ENCODE data around the gene SCNN1G. TPM values are rescaled to one million over a fixed set of nuclear protein-coding genes. Genes with fewer than 3 reads are reported as not detected.

Gene SCNN1G
- total RNA-seq, 1 donor from 2014 or later, result 2.2 TPM

DNA sequence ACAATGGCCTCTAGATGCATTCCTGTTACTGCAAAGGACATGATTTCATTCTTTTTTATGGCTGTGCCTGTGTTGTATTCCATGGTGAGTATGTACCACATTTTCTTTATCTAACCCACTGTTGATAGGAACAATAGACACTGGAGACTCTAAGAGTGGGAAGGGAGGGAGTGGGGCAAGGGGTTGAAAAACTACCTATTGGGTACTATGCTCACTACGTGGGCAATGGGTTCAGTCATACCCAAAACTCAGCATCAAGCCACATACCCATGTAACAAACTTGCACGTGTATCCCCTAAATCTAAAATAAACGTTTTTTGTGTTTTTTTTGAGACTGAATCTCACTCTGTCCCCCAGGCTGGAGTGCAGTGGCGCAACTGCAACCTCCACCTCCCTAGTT is 72.5 kb downstream of the SCNN1G start:
- no peak for DNase-seq

DNA sequence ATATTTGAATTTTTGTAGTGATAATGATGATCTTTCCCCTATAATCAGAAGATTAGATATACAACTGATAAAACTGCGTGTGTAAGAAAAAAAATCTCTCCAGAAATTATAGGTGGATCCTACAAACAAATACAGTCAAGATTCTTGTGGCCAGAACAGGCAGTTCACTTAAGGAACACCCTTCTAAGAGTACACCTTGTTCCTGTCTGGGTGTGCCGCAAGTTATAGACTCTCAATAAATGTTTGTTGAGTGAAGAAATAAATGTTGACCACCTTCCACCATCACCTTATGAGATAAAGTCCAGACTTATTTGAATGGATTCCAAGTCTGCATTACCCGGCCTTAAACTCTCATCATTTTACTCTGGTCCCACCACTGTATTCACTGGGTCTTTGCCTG is 73.9 kb downstream of the SCNN1G start:
- no peak for DNase-seq

DNA sequence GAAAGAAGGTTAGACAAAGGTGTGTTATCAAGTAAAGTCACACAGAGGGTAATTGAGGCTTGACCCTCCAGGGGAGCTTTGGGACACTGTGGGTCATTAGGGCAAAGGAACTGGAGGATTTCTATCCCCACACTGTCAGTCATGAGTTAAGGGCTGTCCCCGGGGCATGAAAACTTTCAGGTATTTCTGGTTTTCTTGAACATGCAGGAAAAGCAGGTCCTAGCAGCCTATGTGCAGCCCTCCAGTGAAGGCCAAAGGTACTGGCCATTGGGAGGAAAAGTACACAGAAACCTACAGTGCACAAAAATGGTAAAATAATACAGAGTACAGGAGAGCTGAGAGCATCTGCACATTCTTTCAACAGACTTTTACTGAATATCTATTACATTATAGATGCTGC is 75.1 kb downstream of the SCNN1G start:
- no peak for DNase-seq

DNA sequence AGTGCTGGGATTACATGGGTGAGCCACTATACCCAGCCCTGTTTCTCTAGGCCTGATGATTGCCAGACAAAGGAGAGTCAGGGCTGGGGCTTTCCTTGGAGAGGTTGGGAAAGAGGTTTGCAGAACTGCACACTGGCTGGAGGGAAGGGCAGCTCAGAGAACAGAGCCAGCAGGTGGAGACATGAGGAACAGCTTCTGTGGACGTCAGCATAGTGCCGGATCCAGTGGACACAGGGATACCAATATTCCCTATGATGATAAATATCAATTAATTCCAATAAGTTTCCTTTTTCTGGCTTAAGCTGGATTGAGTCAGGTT is 76.3 kb downstream of the SCNN1G start:
- no peak for DNase-seq

Other genes starting within 250 kb of the SCNN1G start
- 25.3 TPM for gene USP31, start 33.3 kb upstream of the SCNN1G start, total RNA-seq
- gene SCNN1B, start 119.6 kb downstream of the SCNN1G start, total RNA-seq, result 3.8 TPM